Aorta (tissue), 5 donors: ENCODE measurements around the gene NOP9. TPM values are rescaled to one million over a fixed set of nuclear protein-coding genes. Genes with fewer than 3 reads are reported as not detected.

ENCODE experiments used
- ATAC-seq: fragments of 200-7000 bp; cut with Tn5 transposase; one replicate; pipeline ENCODE4 v1.9.1; 2022; ENCODE audit warnings: moderate library complexity; ENCODE audit not compliant: low FRiP score
- DNase-seq, 2 donors: peaks; one replicate each; pipeline ENCODE4 v3.0.0-alpha.2; 2020
- H3K27ac ChIP-seq, 2 donors: one replicate each; pipeline ENCODE4 v1.5.1; 2013; ENCODE audit warnings: low read length in 2 of 2, mild to moderate bottlenecking in 2 of 2, moderate library complexity in 2 of 2, control low read depth in 1 of 2, inconsistent platforms in 1 of 2, low read depth in 1 of 2
- H3K27me3 ChIP-seq, 2 donors: one replicate each; pipeline ENCODE4 v1.6.1; 2013; ENCODE audit warnings: control low read depth in 1 of 2, low read length in 1 of 2, mild to moderate bottlenecking in 1 of 2, moderate library complexity in 1 of 2; ENCODE audit not compliant: insufficient read depth in 2 of 2, control insufficient read depth in 1 of 2
- H3K36me3 ChIP-seq, 2 donors: one replicate each; pipeline ENCODE4 v1.6.1; 2013; ENCODE audit warnings: control low read depth in 1 of 2, low read length in 1 of 2, mild to moderate bottlenecking in 1 of 2; ENCODE audit not compliant: insufficient read depth in 2 of 2, control insufficient read depth in 1 of 2
- H3K4me1 ChIP-seq, 2 donors: one replicate each; pipeline ENCODE4 v1.6.1; 2013; ENCODE audit warnings: low read length in 2 of 2, control low read depth in 1 of 2, mild to moderate bottlenecking in 1 of 2, moderate library complexity in 1 of 2; ENCODE audit not compliant: insufficient read depth in 2 of 2, control insufficient read depth in 1 of 2
- H3K4me3 ChIP-seq, 2 donors: one replicate each; pipeline ENCODE4 v1.5.1; 2013; ENCODE audit warnings: low read length in 2 of 2, control low read depth in 1 of 2, mild to moderate bottlenecking in 1 of 2
- H3K9me3 ChIP-seq: one replicate; pipeline ENCODE4 v1.6.1; 2013; ENCODE audit warnings: mild to moderate bottlenecking, low read length; ENCODE audit not compliant: control insufficient read depth
- WGBS, 2 donors: extraction: QIAGEN DNeasy Blood & Tissue Kit; methylation state at CpG; one replicate each; pipeline ENCODE4 v1.1.7; 2013; 5-methylcytosine and 5-hydroxymethylcytosine counted together
- intact Hi-C, 2 donors: fragments of 100-400 bp; cut with DNase I; formaldehyde crosslinking; loops; one replicate each; pipeline versions ENCODE4 v1.14.2 to v1.15.0; 2022
- long read RNA-seq, 2 donors: library from polyadenylated mRNA; unstranded; transcript quantifications; one replicate each; pipeline ENCODE4 v2.0.0, GENCODE V29; 2020 to 2021
- polyA plus RNA-seq, 2 donors: library from polyadenylated mRNA; stranded (reverse); fragments of 200-250 nt; gene quantifications; one replicate each; pipeline ENCODE4 v1.2.3, GENCODE V29; 2013
- total RNA-seq, 2 donors: library from RNA; stranded (reverse); fragmentation: NEBNext Ultra II Directional; extraction: Animal tissue kit (Norgen Biotek cat#: 25700); gene quantifications; one replicate each; pipeline ENCODE4 v1.2.1, GENCODE V29; 2021
- donor health status: healthy with polysubstance abuse.
- donor health status: Bipolar disorder and iron deficiency.
- donor health status: DM: no; HTN: no; CAD: no.
- donor health status: DM: no; HTN: no; CAD: no.
- donor health status: DM: yes; HTN: yes; CAD: no.

The NOP9 gene, protein sequence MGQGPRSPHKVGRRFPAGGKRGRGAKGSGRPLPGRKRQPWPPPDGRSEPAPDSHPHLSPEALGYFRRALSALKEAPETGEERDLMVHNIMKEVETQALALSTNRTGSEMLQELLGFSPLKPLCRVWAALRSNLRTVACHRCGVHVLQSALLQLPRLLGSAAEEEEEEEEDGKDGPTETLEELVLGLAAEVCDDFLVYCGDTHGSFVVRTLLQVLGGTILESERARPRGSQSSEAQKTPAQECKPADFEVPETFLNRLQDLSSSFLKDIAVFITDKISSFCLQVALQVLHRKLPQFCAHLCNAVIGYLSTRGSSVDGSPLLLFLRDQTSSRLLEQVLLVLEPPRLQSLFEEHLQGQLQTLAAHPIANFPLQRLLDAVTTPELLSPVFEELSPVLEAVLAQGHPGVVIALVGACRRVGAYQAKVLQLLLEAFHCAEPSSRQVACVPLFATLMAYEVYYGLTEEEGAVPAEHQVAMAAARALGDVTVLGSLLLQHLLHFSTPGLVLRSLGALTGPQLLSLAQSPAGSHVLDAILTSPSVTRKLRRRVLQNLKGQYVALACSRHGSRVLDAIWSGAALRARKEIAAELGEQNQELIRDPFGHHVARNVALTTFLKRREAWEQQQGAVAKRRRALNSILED
- total RNA-seq (10 to 100 TPM; 17.8 to 19.9 TPM), polyA plus RNA-seq (10 to 100 TPM in 1 of 2 donors, 1 to 10 TPM in 1; 7.9 to 10.8 TPM)
- long read RNA-seq, donor 1, full-length matches to known transcripts = 1 of 22 reads
- long read RNA-seq, donor 1, partial matches to known transcripts = 1 of 22 reads
- long read RNA-seq, donor 1, other reads (novel, unspliced or antisense) = 20 of 22 reads
- long read RNA-seq, donor 2, full-length matches to known transcripts = 1 of 8 reads
- long read RNA-seq, donor 2, partial matches to known transcripts = 3 of 8 reads
- long read RNA-seq, donor 2, other reads (novel, unspliced or antisense) = 4 of 8 reads

DNA sequence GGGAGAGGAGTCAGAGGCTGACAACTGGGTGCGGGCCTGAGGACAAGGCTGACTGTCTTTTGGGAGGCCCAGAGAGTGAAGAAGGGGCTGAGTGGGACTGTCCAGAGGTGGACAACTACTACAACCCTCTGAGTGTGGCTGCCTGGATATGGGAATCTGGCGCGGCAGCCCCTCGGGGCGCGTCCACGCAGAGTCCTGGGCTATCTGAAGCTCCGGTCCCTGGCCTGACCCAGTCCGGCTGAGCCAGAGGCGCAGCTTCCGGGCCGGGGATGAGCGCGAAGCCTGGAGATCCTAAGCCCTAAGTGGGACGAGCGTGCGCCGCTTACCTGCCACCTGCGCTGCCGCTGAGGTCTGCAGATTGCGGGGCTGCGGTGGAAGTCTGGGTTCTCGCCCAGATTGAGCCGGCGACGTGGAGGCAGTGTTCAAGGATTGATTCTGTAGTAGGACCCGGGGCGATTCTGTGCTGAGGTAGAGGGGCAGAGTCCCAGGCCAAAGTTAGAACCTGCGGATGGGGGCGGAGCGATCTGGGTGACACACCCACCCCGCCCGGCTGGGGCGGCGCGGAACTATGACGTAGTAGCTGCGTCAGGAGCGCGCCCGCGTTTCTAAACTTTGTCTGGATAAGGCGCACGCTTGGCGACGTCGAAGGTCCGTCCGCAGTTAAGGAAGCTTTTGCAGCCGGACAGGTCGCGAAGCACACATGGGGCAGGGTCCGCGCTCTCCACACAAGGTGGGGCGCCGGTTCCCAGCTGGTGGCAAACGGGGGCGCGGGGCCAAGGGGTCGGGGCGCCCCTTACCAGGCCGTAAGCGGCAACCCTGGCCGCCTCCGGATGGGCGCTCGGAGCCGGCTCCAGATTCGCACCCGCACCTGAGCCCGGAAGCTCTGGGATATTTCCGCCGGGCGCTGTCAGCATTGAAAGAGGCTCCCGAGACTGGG is at the start of gene NOP9, which contains the start of gene DHRS1:
Gene NOP9, plus strand, starts transcription at position 596 of the 937 bp plus-strand sequence. Its CDS starts 105 bp downstream, at position 701.
Gene DHRS1, minus strand, starts transcription at position 526 of the 937 bp plus-strand sequence. CDS start 674 bp downstream, outside the sequence.
- DNase-seq (peak; percentile 93 to 97), ATAC-seq (peak; percentile 94)
- Histone ChIP-seq H3K36me3 (peaks cover 0 to 3% of the 10 kb centered on the region in 2 donors), H3K4me3 (peak within 1 kb of the TSS; percentile 58 to 90), H3K9me3 (no peaks in the 10 kb centered on the region), H3K27ac (peak within 1 kb of the TSS in 1 of 2 donors; percentile 10), H3K27me3 (no peaks in the 10 kb centered on the region), H3K4me1 (no peaks in the 10 kb centered on the region)
- intact Hi-C loops = loop anchor here in 1 of 2 donors (5.0 kb wide), 1 partner anchor 57 kb away; the partner anchor contains the start of gene TINF2
- WGBS, 2 donors = 1% methylated on average over 69 to 75 of the region's 75 CpGs

DNA sequence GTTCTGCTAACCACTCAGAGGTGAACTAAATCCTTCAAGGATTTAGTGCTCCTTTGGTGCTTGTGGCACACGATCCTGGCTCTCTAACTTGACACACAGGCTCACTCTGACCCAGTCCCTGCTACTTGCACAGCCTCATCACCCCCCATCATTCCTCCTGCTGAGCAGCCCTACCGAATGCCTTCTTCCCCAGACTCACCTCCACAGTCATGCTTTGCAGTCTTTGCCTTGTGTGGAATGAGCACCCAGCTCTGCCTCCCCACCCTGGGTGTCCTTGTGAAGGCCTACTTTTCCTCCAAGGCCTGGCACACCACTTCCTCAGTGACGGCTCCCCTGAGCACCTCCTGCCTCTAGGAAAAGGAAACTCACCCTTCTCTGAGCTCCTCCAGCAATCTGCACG is 49.3 kb upstream of the NOP9 start:
- no peaks in the 10 kb centered on the region for H3K36me3 ChIP-seq
- H3K27me3 ChIP-seq = no peaks in the 10 kb centered on the region
- no peaks in the 10 kb centered on the region for H3K9me3 ChIP-seq
- no peaks in the 10 kb centered on the region for H3K4me1 ChIP-seq
- no peak for DNase-seq
- ATAC-seq = no peak
- intact Hi-C loops = loop anchor here in 1 of 2 donors (5.0 kb wide), 1 partner anchor 167 kb away; no protein-coding TSS in a partner anchor
- 45 to 59% methylated on average over 4 of the region's 4 CpGs for WGBS, 2 donors
- no peak overlapping the region for H3K27ac ChIP-seq
- no peak overlapping the region for H3K4me3 ChIP-seq

DNA sequence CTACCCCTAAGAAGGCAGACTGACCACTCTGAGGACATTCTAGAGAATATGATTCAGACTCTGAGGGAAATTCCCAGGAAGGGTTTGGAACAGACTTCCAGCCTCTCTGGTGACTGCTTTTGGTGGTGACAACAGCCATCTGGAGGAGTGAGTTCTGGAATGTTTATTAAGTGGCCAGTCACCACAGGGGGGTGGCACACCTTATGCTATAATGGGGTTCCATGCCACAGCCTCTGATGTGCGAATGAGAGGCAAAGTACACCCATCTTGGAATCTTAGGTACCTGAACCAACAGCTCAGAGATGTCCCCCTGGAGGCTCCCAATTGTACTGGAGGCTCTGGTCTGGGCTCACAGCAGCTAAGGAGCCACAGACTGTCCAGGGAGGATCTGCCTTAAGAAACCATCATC is 47.8 kb upstream of the NOP9 start:
- no peak for ATAC-seq
- intact Hi-C loops = loop anchor here in 1 of 2 donors (5.0 kb wide), 1 partner anchor 165 kb away; no protein-coding TSS in a partner anchor
- no peak overlapping the region for H3K27ac ChIP-seq
- no peak overlapping the region for H3K4me3 ChIP-seq
- no peaks in the 10 kb centered on the region for H3K27me3 ChIP-seq
- DNase-seq = no peak
- no peaks in the 10 kb centered on the region for H3K9me3 ChIP-seq
- no peaks in the 10 kb centered on the region for H3K4me1 ChIP-seq
- WGBS, 2 donors = 78 to 86% methylated on average over 1 of the region's 1 CpG
- no peaks in the 10 kb centered on the region for H3K36me3 ChIP-seq

DNA sequence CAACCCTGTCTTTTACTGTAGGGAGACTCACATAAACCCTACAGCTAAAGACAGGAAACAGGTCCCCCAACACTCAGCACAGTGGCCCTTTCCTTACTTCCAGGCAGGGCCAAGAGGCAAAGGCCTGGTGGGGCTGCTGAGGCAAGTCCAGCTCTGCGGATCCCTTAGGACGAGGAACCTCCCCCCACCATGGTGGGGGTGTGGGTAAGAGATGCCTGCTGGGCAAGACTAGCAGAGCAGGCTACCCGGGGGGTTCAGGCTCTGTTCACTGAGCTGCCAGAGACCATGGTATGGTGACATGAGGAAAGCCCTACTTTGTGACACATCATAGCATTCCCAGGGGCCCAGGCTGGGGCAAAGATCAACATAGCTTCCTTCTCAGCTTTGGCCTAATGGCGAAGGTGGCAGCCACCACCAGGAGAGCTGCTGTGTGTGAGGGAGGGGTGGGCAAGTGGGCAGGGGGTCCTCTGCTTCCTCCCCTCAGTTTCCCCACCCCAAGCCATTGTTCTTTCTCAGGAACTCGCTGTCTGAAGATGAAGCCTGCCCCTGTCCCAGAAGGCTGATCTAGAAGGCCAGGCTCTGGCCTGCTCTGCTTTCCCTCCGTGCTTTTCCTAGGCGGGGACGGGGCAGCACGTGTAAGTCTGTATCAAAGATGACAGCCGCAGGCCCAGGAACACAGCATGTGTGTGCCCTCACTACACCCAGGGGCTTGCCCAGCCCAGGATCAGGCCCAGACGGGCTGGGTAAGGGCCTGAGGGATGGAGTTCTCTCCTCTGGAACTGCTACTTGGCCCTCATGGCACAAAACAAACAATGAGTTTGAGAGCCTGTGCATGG is 47.1 kb upstream of the NOP9 start:
- Histone ChIP-seq H3K4me1 (no peaks in the 10 kb centered on the region), H3K4me3 (no peak overlapping the region), H3K9me3 (no peaks in the 10 kb centered on the region), H3K36me3 (no peaks in the 10 kb centered on the region), H3K27ac (no peak overlapping the region), H3K27me3 (no peaks in the 10 kb centered on the region)
- intact Hi-C loops = loop anchor here in 1 of 2 donors (5.0 kb wide), 1 partner anchor 165 kb away; no protein-coding TSS in a partner anchor
- ATAC-seq (no peak), DNase-seq (peak in 1 of 2 donors; percentile 61)
- 74 to 78% methylated on average over 11 of the region's 11 CpGs for WGBS, 2 donors

DNA sequence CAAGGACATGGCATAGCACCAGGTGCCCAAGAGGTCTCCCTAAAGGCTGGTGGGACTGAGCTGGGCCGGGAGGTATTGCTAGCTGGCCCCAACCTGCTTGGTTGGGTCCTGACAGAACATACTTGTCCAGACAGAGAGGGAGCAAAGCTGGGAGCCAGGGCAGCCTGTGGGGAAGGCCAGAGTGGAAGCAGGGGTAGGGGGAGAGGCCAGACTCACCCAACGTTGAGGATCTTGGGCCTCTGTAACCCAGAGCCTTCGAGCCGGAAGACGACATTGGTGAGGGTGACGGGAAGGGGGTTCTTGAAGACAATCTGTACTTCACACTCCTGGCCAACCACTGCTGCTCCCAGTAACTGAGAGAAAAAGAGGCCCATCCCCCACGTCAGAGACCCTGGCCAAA is 45.7 kb upstream of the NOP9 start:
- no peaks in the 10 kb centered on the region for H3K9me3 ChIP-seq
- no peak overlapping the region for H3K4me3 ChIP-seq
- no peaks in the 10 kb centered on the region for H3K4me1 ChIP-seq
- intact Hi-C loops = loop anchor here in 1 of 2 donors (5.0 kb wide), 1 partner anchor 163 kb away; no protein-coding TSS in a partner anchor
- H3K27me3 ChIP-seq = no peaks in the 10 kb centered on the region
- WGBS, 2 donors = 82 to 86% methylated on average over 7 of the region's 7 CpGs
- no peak for DNase-seq
- no peak for ATAC-seq
- H3K27ac ChIP-seq = no peak overlapping the region
- H3K36me3 ChIP-seq = no peaks in the 10 kb centered on the region

DNA sequence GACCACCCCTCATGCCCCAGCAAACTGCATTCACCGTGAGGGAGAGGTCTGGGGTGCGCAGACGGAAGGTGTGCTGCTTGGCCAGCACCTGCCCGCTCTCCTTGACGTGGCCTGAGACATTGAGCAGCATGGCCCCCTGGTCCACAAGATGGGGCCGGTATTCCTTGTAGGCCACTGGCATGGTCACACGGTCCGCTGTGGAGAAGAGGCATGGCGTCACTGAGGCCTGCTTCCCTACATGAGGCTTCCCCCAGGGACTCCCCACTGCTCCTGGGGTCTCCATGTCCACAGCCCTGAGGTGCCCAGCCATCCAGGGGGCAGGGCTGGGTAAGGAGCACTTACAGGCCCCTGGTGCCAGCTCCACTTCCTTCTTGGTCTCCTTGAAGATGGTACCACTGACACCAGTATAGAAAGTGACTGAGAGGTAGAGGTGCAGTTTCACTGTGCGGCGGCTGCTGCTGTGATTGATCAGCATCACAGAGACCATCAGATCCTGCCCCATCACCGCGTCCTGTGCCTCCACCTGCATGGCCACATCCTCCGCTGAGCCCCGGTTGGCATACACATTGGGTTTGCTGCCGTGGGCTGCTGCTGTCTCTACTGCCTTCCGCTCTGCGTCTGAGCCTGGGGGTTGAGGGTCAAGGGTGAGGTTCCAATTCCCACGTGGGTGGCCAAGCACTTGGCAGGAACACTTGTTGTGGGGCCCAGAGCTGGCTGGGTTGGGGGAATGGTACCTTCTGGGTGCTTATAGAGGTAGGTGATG is 44.8 kb upstream of the NOP9 start:
- 92 to 94% methylated on average over 19 of the region's 19 CpGs for WGBS, 2 donors
- H3K4me3 ChIP-seq = no peak overlapping the region
- no peak for ATAC-seq
- no peaks in the 10 kb centered on the region for H3K4me1 ChIP-seq
- DNase-seq = no peak
- no peaks in the 10 kb centered on the region for H3K36me3 ChIP-seq
- H3K27ac ChIP-seq = no peak overlapping the region
- no peaks in the 10 kb centered on the region for H3K9me3 ChIP-seq
- intact Hi-C loops = loop anchor here in 1 of 2 donors (5.0 kb wide), 1 partner anchor 162 kb away; no protein-coding TSS in a partner anchor
- no peaks in the 10 kb centered on the region for H3K27me3 ChIP-seq

DNA sequence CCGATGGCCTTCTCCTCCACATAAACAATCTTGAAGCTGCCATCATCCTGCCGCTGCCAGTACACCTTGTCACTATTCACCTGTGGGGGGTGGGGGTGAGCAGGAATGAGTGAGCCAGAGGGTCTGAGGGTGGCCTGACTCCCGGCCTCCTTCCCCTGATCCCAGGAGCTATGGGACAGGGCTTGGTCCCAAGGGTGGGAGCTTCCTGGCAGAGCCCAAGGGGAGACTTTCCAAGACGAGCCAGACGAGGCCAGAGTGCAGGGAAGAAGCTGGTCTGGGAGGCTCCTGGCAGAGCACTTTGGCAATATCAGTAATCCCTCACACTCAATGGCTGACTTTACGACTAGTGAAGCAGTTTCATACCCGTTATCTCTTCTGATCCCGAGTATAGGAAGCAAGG is 44.2 kb upstream of the NOP9 start:
- no peak overlapping the region for H3K4me3 ChIP-seq
- no peak for ATAC-seq
- 92 to 94% methylated on average over 8 of the region's 8 CpGs for WGBS, 2 donors
- no peak overlapping the region for H3K27ac ChIP-seq
- intact Hi-C loops = no loop called here
- no peaks in the 10 kb centered on the region for H3K9me3 ChIP-seq
- no peaks in the 10 kb centered on the region for H3K4me1 ChIP-seq
- no peak for DNase-seq
- H3K27me3 ChIP-seq = no peaks in the 10 kb centered on the region
- H3K36me3 ChIP-seq = no peaks in the 10 kb centered on the region
